DND-41 (cell line): ENCODE data around the gene EXOSC7.

Experiments
- ATAC-seq: fragments of 200-7000 bp; cut with Tn5 transposase; 3 replicates; pipeline ENCODE4 v1.9.1; 2021; ENCODE audit warnings: low read depth; ENCODE audit not compliant: insufficient read depth
- DNase-seq: peaks from one replicate; pipeline ENCODE4 v3.0.0-alpha.2; 2020
- H2AFZ ChIP-seq: 2 replicates; pipeline ENCODE4 v1.6.0; 2012; ENCODE audit warnings: low read depth, low read length
- H3K27ac ChIP-seq: 2 replicates; pipeline ENCODE4 v1.5.1; 2012; ENCODE audit warnings: low read length, inconsistent platforms
- H3K27me3 ChIP-seq: fragments of 200-600 bp; sonication (generic); 2 replicates; pipeline ENCODE4 v1.6.0; 2012; ENCODE audit warnings: low read length, mild to moderate bottlenecking, inconsistent platforms; ENCODE audit not compliant: insufficient read depth, poor library complexity
- H3K36me3 ChIP-seq: 2 replicates; pipeline ENCODE4 v1.5.1; 2012; ENCODE audit warnings: low read length, inconsistent platforms; ENCODE audit not compliant: insufficient read depth
- H3K4me1 ChIP-seq: 2 replicates; pipeline ENCODE4 v1.5.1; 2012; ENCODE audit warnings: mild to moderate bottlenecking, low read length; ENCODE audit not compliant: insufficient read depth
- H3K4me2 ChIP-seq: 2 replicates; pipeline ENCODE4 v1.6.0; 2012; ENCODE audit warnings: mild to moderate bottlenecking, moderate library complexity, low read length, inconsistent platforms; ENCODE audit not compliant: insufficient read depth
- H3K4me3 ChIP-seq, 2 experiments: fragments of 200-600 bp in 1 of 2; shearing (Covaris generic) in 1 of 2; 2 replicates each; pipeline ENCODE4 v1.5.1; 2012 to 2016; ENCODE audit warnings: inconsistent platforms in 2 of 2, low read length in 2 of 2, mild to moderate bottlenecking in 2 of 2, low read depth in 1 of 2, moderate library complexity in 1 of 2
- H3K79me2 ChIP-seq: 2 replicates; pipeline ENCODE4 v1.6.0; 2012; ENCODE audit warnings: low read length, inconsistent platforms; ENCODE audit not compliant: insufficient read depth
- H3K9ac ChIP-seq: 2 replicates; pipeline ENCODE4 v1.6.0; 2012; ENCODE audit warnings: low read depth, mild to moderate bottlenecking, inconsistent platforms, low read length, moderate library complexity
- H3K9me3 ChIP-seq: 2 replicates; pipeline ENCODE4 v1.5.1; 2012; ENCODE audit warnings: low read length, moderate library complexity, mild to moderate bottlenecking, inconsistent platforms; ENCODE audit not compliant: insufficient read depth, severe bottlenecking
- H4K20me1 ChIP-seq: 2 replicates; pipeline ENCODE4 v1.6.0; 2012; ENCODE audit warnings: low read length; ENCODE audit not compliant: insufficient read depth
- EZH2 ChIP-seq: IDR thresholded peaks from 3 replicates; pipeline ENCODE4 v1.6.1; 2012; ENCODE audit warnings: borderline replicate concordance, low read depth, mild to moderate bottlenecking, moderate library complexity, low read length, inconsistent platforms; ENCODE audit not compliant: severe bottlenecking
- TF ChIP-seq, protein P1 (sequence below): IDR thresholded peaks from 2 replicates; pipeline ENCODE4 v1.5.1; 2012; ENCODE audit warnings: borderline replicate concordance, low read length, moderate library complexity, mild to moderate bottlenecking; ENCODE audit not compliant: poor library complexity, severe bottlenecking; ENCODE audit errors: extremely low read depth

The EXOSC7 gene

GRCh38 chr3:45026038-45026437, 50.0 kb downstream of the EXOSC7 start, which contains the start of gene CLEC3B:
Gene CLEC3B, plus strand, starts transcription at chr3:45026303. Its CDS starts 60 bp downstream, at chr3:45026363.
- Histone ChIP-seq H3K79me2 (no peaks in the 10 kb centered on the region), H3K36me3 (no peaks in the 10 kb centered on the region), H3K4me1 (no peaks in the 10 kb centered on the region), H3K27ac (no peak within 1 kb of the TSS), H3K4me3 (no peak within 1 kb of the TSS), H3K4me2 (no peak within 1 kb of the TSS), H2AFZ (no peak within 1 kb of the TSS), H3K9me3 (no peaks in the 10 kb centered on the region), H3K27me3 (no peaks in the 10 kb centered on the region), H3K9ac (no peak within 1 kb of the TSS), H4K20me1 (no peaks in the 10 kb centered on the region)
- no peak for ATAC-seq
- no peak for TF ChIP-seq EZH2
- TF ChIP-seq, protein P1, sequence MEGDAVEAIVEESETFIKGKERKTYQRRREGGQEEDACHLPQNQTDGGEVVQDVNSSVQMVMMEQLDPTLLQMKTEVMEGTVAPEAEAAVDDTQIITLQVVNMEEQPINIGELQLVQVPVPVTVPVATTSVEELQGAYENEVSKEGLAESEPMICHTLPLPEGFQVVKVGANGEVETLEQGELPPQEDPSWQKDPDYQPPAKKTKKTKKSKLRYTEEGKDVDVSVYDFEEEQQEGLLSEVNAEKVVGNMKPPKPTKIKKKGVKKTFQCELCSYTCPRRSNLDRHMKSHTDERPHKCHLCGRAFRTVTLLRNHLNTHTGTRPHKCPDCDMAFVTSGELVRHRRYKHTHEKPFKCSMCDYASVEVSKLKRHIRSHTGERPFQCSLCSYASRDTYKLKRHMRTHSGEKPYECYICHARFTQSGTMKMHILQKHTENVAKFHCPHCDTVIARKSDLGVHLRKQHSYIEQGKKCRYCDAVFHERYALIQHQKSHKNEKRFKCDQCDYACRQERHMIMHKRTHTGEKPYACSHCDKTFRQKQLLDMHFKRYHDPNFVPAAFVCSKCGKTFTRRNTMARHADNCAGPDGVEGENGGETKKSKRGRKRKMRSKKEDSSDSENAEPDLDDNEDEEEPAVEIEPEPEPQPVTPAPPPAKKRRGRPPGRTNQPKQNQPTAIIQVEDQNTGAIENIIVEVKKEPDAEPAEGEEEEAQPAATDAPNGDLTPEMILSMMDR = no peak
- no peak for DNase-seq

DNA sequence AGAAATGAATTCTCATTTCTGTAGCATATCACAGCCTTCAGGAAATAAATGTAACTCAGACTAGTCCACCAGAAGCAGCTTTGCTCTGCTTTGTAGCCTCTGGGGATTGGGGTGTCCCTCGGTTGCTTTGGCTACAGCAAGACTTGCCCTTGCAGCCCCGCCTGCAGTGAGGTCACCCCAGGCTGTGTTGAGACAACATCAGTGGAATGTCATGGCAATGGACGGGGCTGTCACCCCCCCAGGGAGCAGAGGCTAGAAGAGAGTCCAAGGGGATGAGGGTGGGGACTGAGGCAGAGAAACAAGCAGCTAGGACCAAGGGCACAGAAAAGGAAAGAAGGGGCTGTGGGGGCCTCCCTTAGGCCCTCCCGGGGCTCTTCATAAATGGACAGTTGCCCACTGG, 50.9 kb downstream of the EXOSC7 start:
- Histone ChIP-seq H3K36me3 (no peaks in the 10 kb centered on the region), H4K20me1 (no peaks in the 10 kb centered on the region), H3K4me2 (no peak overlapping the region), H3K27ac (no peak overlapping the region), H3K4me1 (no peaks in the 10 kb centered on the region), H3K9me3 (no peaks in the 10 kb centered on the region), H2AFZ (no peak overlapping the region), H3K4me3 (no peak overlapping the region), H3K9ac (no peak overlapping the region), H3K27me3 (no peaks in the 10 kb centered on the region), H3K79me2 (no peaks in the 10 kb centered on the region)
- no peak for DNase-seq
- TF ChIP-seq, protein P1 = no peak
- no peak for TF ChIP-seq EZH2
- no peak for ATAC-seq

DNA sequence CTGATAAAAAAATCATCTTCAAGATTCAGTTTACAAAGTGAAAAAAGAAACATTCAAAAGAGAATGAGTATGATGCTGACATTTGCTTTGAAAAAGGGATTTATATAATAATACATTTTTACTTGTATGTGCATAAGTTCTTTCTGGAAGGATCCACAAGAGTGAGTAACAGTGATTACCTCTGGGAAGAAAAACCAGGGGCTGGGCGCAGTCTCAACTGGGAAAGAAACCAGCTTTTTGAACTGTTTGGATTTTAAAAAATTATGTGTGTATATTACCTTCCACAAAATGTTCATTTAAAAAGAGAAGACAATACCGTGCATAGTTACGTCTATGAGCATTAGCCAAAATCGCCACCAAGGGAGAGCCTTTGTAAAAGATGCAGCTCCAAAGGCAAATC, 51.4 kb downstream of the EXOSC7 start:
- Histone ChIP-seq H4K20me1 (no peaks in the 10 kb centered on the region), H3K9me3 (no peaks in the 10 kb centered on the region), H3K4me1 (no peaks in the 10 kb centered on the region), H3K79me2 (no peaks in the 10 kb centered on the region), H3K36me3 (no peaks in the 10 kb centered on the region), H3K27me3 (no peaks in the 10 kb centered on the region), H3K27ac (no peak overlapping the region), H3K4me3 (no peak overlapping the region), H3K9ac (no peak overlapping the region), H2AFZ (no peak overlapping the region), H3K4me2 (no peak overlapping the region)
- ATAC-seq = no peak
- TF ChIP-seq, protein P1 = no peak
- no peak for TF ChIP-seq EZH2
- DNase-seq = no peak

- Histone ChIP-seq H3K9ac (no peak overlapping the region), H3K79me2 (no peaks in the 10 kb centered on the region), H4K20me1 (no peaks in the 10 kb centered on the region), H3K4me3 (no peak overlapping the region), H3K9me3 (no peaks in the 10 kb centered on the region), H3K4me2 (no peak overlapping the region), H3K4me1 (peaks cover 3% of the 10 kb centered on the region), H3K36me3 (no peaks in the 10 kb centered on the region), H3K27me3 (no peaks in the 10 kb centered on the region), H3K27ac (no peak overlapping the region), H2AFZ (no peak overlapping the region)
- no peak for DNase-seq
- no peak for ATAC-seq
- TF ChIP-seq, protein P1 = no peak
- TF ChIP-seq EZH2 = no peak
Measured at GRCh38 chr3:45029216-45029615, 53.2 kb downstream of the EXOSC7 start.
